RWPE1 (cell line): ENCODE results near the gene STK24.

ENCODE experiments used
- CTCF ChIA-PET: fragments of 350-600 bp; sonication (Branson Sonifier 250); formaldehyde crosslinking; extraction: SDS; loops from one replicate; lab custom pipeline; 2021; lab: Yijun Ruan, JAX
- POLR2A ChIA-PET: fragments of 400-600 bp; formaldehyde crosslinking; extraction: SDS; loops from one replicate; lab custom pipeline; 2020; ENCODE audit warnings: antibody characterized with exemption; ENCODE audit not compliant: low non-redundant PET; lab: Yijun Ruan, JAX
- DNase-seq: peaks from one replicate; pipeline ENCODE4 v3.0.0; 2012; ENCODE audit warnings: low spot score
- H3K27ac ChIP-seq: fragments of 450-650 bp; 2 replicates; pipeline ENCODE4 v1.5.1; 2017
- TF ChIP-seq, protein P1 (sequence below): fragments of 450-650 bp; conservative IDR thresholded peaks from 2 replicates; pipeline ENCODE4 v1.5.1; 2017; ENCODE audit warnings: low read depth, mild to moderate bottlenecking

The STK24 gene

DNA sequence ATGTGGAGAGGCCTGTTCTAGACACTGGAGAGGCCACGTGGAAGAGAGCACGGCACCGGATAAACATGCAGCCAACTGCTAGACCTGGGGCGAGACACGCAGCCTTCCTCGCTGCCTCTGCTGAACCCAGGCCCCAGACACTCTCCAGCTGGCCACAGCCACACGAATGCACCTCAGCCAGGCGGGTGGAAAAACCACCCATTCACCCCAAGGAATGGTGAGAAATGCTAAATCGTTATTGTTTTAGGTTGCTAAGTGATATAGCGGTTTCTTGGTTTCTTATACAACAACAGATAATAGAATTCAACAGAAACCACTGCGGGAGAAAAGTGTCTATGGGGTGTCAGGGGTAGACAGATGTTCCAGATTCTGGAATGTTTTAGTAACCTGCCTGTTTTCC is 52.5 kb downstream of the STK24 start:
- CTCF ChIA-PET = no interaction called here

DNA sequence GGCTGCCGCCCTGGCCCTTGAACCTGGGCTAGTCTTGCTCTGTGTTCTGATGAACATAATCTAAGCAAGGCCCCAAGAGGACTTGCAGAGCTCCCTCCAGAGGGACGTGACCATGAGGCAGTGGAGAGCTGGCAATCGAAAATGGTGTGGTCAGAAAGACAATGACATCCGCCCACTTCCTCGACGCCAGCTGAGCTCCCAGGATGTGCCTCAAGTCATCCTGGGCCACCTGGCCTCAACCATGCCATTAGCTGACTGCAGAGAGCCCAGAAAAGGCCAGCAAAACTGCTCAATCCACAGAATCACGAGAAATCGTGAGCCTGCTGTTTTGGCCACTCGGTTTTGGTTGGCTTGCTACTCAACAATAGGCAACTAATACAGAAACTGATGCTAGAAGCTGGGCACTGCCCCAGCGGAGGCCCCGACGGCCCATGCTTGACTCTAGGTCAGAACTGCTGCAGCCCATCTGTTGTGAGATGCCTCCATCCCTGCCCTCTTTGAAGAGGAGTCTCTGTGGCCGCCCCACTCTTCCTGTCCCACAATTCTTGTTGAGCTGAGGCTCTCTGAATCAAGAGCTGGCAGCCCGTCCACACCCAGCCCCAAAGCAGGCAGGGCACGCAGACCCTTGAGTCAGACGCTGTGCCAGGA is 53.3 kb downstream of the STK24 start:
- ChIA-PET POLR2A (no interaction called here), CTCF (interaction anchor here (0.7 kb wide), 1 partner anchor 9 kb away, joined by 3 read pairs; no protein-coding TSS in a partner anchor)
- TF ChIP-seq, protein P1, sequence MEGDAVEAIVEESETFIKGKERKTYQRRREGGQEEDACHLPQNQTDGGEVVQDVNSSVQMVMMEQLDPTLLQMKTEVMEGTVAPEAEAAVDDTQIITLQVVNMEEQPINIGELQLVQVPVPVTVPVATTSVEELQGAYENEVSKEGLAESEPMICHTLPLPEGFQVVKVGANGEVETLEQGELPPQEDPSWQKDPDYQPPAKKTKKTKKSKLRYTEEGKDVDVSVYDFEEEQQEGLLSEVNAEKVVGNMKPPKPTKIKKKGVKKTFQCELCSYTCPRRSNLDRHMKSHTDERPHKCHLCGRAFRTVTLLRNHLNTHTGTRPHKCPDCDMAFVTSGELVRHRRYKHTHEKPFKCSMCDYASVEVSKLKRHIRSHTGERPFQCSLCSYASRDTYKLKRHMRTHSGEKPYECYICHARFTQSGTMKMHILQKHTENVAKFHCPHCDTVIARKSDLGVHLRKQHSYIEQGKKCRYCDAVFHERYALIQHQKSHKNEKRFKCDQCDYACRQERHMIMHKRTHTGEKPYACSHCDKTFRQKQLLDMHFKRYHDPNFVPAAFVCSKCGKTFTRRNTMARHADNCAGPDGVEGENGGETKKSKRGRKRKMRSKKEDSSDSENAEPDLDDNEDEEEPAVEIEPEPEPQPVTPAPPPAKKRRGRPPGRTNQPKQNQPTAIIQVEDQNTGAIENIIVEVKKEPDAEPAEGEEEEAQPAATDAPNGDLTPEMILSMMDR = no peak
- DNase-seq = no peak
- no peak overlapping the region for H3K27ac ChIP-seq

More for the DNA sequence above, 52.5 kb downstream of the STK24 start:
- POLR2A ChIA-PET = no interaction called here
- no peak overlapping the region for H3K27ac ChIP-seq
- no peak for DNase-seq
- TF ChIP-seq, protein P1 = no peak

- CTCF ChIA-PET = interaction anchor here (0.6 kb wide), 1 partner anchor 12 kb away, joined by 6 read pairs; no protein-coding TSS in a partner anchor
- TF ChIP-seq, protein P1 = no peak
- POLR2A ChIA-PET = no interaction called here
Observed at GRCh38 chr13:98522371-98522770, 54.5 kb downstream of the STK24 start.

DNA sequence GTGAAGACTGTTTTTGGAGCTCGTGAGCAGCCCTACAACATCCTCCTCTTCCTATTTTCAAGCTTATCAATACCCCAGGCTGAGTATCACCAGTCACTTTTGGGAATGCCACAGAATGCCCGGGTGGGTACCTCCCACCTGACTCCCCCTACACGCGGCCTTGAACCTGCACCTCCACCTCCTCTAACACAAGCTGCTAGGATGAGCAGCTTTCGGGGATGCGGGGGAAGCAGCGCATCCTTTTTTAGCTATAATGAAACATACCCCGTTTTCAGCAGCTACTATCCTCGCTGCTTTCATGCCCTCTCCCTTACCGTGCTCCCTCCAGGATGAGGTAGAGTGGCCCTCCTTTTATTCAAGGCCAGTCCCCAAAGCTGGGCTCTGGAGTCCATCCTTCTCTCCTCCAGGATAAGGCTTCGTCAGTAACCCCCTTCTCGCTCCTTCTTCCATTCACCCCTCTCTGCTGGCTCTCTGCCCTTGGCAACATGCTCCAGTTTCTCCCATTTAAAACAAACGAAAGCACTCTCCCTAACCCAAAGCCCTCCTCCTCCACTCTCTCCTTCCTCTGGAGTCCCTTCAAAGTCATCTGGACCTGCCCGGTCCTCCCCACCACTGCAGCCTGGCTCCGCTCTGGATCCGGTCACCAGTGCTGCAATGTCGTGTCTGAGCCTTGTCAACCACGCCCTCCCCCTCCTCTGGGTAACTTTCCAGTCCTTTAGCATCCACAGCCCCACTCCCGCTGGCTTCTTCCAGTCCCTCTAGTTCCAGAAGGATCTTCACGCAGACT is 55.3 kb downstream of the STK24 start:
- DNase-seq = no peak
- ChIA-PET CTCF (interaction anchor here (0.6 kb wide), 1 partner anchor 12 kb away, joined by 6 read pairs; no protein-coding TSS in a partner anchor), POLR2A (no interaction called here)
- TF ChIP-seq, protein P1 = no peak
- H3K27ac ChIP-seq = peak overlapping the region; percentile 30

More at GRCh38 chr13:98522371-98522770, 54.5 kb downstream of the STK24 start:
- DNase-seq = no peak
- peak overlapping the region; percentile 30 for H3K27ac ChIP-seq

GRCh38 chr13:98520674-98521449 is 56.0 kb downstream of the STK24 start:
- no peak for DNase-seq
- CTCF ChIA-PET = no interaction called here
- TF ChIP-seq, protein P1 = no peak
- POLR2A ChIA-PET = no interaction called here
- H3K27ac ChIP-seq = peak overlapping the region; percentile 24; the same call in 1 of the 2 replicates

GRCh38 chr13:98519976-98520375 is 56.9 kb downstream of the STK24 start:
- ChIA-PET CTCF (no interaction called here), POLR2A (no interaction called here)
- peak overlapping the region; percentile 24; the same call in 1 of the 2 replicates for H3K27ac ChIP-seq
- TF ChIP-seq, protein P1 = no peak
- no peak for DNase-seq
